T-helper 1 cell treated with Interleukin-12 subunit alpha and Interleukin-12 subunit beta and Interleukin-4 antibody, amounts not matched to agents 30 ng/mL and 1 ng/mL, for 36 hours (primary cell): Measurements from ENCODE around the gene TOM1L2. TPM values are rescaled to one million over a fixed set of nuclear protein-coding genes. Genes with fewer than 3 reads are reported as not detected.

Experiments used
- intact Hi-C: fragments of 100-400 bp; cut with micrococcal nuclease; formaldehyde crosslinking; loops from one replicate; pipeline ENCODE4 v1.15.1; 2024
- total RNA-seq: library from RNA; stranded (reverse); gene quantifications from 2 replicates; pipeline ENCODE4 v1.2.3, GENCODE V29; 2022

The TOM1L2 gene
- total RNA-seq, 1 donor from 2014 or later: 31.9 TPM

DNA sequence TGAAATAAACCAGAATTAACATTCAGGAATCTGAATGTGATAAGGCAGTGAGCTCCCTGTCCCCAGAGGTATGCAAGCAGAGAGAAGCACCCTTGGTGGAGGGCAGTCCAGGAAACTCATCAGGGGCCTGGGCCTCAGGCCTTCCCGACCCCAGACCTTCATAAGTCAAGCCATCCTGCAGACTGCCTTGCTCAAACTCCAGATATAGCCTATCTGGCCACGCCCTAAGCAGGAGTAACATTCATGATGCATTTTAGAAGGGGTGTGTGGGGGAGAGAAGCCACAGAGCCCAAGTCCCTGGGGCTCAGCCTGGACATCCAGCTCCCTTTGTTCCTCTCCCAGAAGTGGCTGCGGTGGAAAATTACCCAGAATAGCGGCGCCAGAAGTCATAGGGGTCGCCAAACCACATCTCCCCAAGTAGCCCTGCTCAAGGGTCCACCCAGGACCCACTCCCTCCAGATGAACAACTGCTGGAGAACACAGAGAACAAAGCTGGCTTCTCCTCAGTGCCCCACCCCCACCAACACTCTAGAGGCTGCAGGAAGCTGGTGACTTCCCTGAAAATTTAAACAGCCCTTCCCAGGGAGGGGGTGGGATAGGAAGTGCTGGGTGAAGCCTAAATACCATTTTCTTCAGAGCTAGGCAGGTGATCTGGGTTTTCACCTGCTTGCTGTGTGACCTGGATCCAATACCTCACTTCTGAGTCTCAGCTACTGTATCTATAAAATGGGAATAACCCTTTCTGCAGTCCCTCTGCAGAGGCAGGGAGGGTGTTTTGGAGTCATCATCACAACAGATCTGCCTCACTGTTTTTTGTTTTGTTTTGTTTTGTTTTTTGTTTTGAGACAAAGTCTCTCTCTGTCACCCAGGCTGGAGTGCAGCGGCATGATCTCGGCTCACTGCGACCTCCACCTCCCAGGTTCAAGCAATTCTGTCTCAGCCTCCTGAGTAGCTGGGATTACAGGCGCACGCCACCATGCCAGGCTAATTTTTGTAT lies 133.9 kb downstream of the TOM1L2 start:
- intact Hi-C loops: loop anchor here (1.0 to 10.0 kb wide), 6 partner anchors 45 to 553 kb away; partner anchors contain the start of genes ALKBH5, COPS3, DRC3 and PEMT

DNA sequence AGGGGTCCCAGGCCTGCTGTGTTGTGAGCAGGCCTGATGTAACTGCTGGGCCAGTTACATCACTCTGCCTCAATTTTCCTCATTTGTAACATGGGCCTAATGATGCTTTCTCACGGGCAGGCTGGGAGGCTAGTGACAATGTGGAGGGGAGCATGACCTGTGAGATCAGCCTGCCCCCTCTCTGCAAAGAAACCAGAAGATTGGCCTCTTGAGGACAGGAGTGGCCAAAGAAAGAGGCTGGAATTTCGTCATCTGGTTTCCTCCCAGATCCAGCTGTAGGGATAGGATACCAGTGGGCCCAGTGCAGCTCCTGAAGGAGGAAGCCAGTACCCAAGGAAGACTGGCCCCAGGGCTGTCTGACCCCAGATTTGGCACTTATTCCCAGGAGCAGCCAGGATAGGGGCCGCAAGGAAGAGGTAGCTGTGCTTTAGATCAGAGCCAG lies 134.8 kb downstream of the TOM1L2 start:
- intact Hi-C loops: loop anchor here (1.0 to 10.0 kb wide), 6 partner anchors 45 to 553 kb away; partner anchors contain the start of genes ALKBH5, COPS3, DRC3 and PEMT

DNA sequence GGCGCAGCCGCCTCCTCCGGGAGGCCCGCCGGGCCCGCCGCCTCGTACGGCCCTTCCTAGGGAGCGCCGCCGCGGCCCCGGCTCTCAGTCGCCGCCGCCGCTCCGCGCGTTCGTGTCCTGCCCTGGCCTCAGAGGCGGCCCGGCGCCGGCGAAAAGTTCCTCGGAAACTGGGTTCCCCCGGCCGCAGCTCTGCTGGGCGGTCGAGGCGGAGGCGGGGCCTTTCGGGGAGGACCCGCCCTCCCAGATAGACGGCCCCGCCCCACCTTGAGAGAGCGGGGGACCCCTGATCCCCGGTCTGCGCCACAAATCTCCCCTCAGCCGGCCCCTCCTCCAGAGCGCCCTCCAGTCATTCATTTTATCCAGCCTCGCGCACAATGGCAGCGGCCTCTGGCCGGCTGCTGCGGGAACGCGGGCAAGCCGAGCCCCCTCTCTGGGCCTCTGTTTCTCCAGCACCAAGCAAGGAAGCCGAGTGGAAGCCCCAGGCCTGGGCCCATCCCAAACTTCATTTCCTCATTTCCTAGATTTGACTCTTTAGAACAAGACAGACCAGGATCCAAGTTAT lies 135.3 kb downstream of the TOM1L2 start, which contains the start of gene SREBF1:
Gene SREBF1, minus strand, starts transcription at position 169 of the 562 bp plus-strand sequence. CDS start 169 bp downstream, outside the sequence.
- intact Hi-C loops: loop anchor here (1.0 to 10.0 kb wide), 9 partner anchors 12 to 552 kb away; partner anchors contain the start of genes ALKBH5, COPS3, DRC3 and PEMT

DNA sequence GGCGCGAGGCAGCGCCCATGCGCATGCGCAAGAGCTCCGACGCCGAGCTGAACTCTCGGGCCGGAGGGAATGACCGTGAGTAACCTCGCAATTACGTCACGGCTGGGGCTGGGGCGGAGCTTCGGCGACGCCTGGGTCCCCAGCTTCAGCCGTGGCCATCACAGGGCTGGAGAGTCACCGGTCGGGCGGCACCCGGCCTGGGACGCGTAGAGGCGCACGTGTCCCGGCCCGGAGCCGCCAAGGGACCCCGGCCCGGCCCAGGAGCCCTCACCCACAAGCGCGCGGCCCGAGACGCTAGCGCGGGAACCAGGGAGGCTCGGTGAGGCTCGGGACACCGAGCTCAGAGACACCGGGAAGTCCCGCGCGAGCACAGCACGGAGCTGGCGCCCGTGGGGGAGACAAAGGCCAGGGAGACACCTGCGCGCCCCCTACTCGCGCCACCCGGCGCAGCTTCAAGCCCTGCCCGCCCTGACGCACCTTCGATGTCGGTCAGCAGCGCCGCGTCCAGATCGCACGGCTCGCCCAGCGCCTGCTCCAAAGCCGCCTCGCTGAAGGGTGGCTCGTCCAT lies 135.9 kb downstream of the TOM1L2 start:
- intact Hi-C loops: loop anchor here (1.0 to 10.0 kb wide), 8 partner anchors 13 to 552 kb away; partner anchors contain the start of genes ALKBH5, COPS3, PEMT and RAI1

DNA sequence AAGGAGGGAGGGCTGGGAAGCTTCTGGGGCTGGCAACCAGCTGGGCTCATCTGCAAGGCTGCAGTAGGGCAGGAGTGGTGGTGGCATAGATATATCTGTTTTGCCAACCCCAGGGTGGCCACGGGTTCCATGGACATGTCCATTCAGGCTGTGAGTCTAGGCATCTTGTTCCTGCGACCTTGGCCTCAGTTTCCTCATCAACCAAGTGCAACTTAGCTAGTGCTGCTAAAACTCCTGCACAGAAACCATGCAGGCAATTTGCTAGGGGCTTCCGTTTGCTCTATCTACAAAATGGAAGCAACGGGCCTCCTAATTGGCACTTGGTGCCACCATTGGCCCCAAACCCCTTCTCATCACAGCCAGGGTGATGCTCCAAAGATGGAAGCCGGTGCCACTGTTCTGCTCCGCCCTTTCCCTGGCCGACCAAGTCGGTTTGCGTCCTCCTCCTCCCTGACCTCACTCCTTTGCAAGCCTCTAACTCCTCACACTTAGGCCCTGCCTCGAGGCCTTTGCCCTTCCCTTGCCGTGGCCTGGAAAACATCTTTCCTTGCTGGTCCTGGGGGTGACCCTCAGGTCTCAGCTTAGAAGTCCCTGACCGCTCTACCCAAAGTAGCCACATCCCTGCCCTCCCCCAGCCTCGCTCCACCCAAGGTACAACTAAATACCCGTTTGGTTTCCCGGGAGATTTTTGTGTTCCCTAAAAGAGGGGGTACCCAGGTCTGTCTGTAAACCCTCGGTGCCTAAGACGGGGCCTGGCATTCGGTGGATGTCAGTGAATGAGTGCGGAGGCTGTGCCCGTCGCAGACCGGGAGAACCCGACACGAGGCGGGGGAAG lies 136.6 kb downstream of the TOM1L2 start:
- intact Hi-C loops: loop anchor here (1.0 to 10.0 kb wide), 8 partner anchors 12 to 551 kb away; partner anchors contain the start of genes ALKBH5, COPS3, PEMT and RAI1

DNA sequence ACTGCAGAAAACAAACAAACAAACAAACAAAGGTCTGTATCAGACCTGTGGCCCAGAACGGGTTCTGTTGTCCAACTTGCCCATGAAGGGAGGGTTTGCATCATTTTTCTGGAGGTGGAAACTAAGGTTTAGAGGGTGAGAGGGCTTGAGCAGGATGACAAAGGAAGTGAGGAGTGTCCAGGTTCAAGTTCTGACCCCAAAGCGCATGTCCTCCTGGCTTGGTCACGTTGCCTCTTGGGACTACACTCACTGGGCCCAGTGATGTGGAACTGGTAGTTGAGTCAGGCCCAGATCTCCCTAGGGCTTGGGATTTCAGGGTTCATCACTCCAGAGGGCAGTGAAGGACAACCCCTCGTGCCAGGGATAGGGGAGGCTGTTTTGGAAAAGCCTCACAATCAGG lies 137.2 kb downstream of the TOM1L2 start:
- intact Hi-C loops: loop anchor here (5.0 to 10.0 kb wide), 4 partner anchors 153 to 550 kb away; partner anchors contain the start of genes ALKBH5, COPS3, PEMT and RAI1

DNA sequence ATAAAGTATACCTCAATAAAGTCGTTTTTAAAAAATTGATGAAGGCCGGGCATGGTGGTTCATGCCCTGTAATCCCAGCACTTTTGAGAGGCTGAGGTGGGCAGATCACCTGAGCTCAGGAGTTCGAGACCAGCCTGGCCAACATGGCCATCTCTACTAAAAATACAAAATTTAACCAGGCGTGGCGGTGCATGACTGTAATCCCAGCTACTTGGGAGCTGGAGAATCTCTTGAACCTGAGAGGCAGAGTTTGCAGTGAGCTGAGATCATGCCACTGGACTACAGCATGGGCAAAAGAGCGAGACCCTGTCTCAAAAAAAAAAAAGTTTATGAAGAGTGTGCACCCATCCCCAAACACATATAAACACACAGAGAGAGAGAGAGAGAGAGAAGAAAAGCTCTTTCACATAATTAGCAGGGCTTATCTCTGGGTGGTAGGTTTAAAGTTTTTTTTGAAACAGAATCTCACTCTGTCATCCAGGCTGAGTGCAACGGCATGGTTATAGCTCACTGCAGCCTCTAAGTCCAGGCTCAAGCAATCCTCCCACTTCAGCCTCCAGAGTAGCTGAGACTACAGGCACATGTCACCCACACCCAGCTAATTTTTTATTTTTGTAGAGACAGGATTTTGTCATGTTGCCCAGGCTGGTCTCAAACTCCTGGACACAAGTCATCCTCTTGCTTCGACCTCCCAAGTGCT lies 138.4 kb downstream of the TOM1L2 start:
- intact Hi-C loops: loop anchor here (10.0 kb wide), 1 partner anchor 549 kb away; the partner anchor contains the start of gene COPS3

DNA sequence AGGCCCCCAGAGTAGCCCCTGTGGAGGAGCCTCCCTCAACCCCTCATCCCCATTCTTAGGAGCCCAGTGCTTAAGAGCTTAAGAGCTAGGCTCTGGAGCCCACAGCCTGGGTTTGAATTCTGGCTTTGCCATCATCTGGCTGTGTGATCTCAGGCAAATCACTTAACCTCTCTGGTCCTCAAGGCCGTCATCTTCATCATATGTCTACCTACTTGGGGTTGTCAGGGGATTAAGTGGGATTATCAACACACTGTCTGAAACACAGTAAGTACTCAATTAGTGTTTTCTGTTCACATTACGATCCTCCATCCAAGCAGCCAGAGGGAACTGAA lies 140.2 kb downstream of the TOM1L2 start:
- intact Hi-C loops: loop anchor here (10.0 kb wide), 1 partner anchor 547 kb away; the partner anchor contains the start of gene COPS3

DNA sequence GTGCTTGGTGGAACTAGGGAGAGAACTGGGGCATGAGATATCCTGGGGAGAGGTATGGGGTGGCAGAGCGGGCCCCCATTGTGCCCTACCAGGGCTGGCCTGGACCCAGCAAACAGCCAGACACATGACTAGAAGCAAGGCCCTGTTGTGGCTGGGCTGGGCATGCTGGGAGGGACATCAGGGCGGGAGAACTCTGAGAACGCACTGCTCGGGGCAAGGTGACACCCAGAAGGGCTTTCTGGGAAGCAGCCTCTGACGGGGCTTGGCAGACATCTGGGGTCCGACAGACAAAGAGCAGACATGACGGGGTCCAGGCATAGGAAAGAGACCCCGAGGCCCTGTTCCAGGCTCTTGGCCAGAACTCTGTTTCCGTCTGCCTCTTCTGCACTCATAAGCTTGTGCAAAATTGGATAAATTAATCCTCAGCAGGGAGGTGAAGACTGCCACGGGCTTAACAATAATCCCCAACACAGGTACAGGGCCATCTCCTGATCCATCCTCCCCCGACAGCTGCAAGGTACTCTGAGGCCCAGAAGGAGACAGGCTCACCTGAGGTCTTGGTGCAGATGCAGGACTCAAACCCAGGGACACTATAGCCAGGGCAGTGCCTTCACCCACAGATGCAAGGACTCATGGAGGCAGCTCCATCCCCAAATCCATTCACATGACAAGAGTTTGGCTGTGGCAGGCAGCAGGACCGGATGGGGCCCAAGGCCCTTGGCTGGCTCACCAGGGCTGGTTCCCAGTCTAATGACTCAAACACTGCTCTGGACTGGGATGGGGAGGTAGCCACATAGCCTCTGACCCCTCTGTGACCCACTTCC lies 140.8 kb downstream of the TOM1L2 start:
- intact Hi-C loops: loop anchor here (10.0 kb wide), 1 partner anchor 547 kb away; the partner anchor contains the start of gene COPS3

DNA sequence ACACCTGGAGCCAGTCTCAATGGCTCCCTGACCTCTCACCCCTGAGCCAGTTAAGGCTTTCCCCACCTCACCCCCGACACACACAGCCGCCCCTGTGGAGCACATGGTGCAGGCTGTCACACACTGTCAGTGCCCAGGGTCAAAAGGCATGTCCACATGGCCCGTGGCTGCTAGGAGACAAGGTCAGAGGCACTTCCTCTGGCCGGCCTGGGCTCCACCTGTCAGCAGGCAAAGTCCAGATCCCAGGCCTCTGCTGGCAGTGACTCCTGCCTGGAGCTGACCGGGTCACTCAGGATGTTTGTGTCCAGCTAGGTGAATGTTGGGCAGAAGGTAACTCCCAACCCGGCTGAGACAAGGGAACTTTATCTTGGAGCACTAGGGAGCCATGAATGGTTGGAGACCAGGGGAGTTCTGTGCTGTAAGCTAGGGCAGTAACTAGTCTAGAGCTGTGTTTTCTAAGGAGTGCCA lies 141.4 kb downstream of the TOM1L2 start:
- intact Hi-C loops: loop anchor here (10.0 kb wide), 1 partner anchor 546 kb away; the partner anchor contains the start of gene COPS3

DNA sequence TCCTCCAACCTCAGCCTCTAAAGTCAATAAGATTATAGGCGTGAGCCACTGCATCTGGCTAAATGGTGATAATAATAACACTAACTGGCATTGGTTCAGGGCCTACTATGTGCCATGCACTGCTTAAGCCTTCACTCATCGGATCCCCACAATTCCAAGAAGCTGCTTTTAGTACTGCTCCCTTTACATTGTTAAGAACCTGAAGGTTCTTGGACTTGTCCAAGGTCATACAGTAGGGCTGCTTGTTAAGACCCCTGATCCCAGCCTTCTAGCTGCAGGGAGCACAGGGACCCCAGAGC lies 142.0 kb downstream of the TOM1L2 start:
- intact Hi-C loops: loop anchor here (10.0 kb wide), 1 partner anchor 545 kb away; the partner anchor contains the start of gene COPS3

DNA sequence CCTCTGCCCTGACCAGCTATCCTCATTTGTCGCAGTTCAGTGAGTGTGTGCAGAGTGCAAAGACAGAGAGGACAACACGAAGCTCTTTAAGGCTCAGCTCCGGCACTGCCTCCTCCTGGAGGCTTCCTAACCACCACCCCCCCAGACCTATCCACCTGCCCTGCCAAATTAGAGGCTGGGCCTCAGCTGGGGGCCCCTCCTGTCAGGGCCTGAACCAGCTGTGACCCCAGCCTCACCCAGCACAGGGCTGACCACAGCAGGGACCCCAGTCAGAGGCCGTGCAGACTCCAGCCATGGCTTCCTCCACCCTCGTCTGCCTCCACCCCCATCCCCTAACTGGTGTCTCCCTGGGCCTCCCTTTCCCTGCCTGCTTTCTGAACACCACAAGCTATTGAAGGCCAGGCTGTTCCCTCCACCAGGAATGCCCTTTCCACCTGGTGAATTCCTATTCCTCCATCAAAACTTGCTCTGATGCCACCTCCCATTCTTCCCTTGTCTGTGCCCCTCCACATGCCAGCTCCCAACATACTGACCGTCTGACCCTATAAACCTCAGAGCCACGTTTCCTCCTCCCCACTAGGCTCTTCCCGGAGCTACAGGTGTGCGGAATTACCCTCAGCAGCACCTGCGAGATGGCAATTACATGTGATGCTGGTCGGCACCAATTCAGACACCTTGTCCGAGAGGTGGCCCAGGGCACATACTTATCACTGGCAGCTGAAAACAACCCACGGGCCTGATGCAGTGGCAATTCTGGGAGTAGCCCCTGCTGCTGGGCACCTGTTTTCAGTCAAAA lies 144.2 kb downstream of the TOM1L2 start:
- intact Hi-C loops: no loop called here

DNA sequence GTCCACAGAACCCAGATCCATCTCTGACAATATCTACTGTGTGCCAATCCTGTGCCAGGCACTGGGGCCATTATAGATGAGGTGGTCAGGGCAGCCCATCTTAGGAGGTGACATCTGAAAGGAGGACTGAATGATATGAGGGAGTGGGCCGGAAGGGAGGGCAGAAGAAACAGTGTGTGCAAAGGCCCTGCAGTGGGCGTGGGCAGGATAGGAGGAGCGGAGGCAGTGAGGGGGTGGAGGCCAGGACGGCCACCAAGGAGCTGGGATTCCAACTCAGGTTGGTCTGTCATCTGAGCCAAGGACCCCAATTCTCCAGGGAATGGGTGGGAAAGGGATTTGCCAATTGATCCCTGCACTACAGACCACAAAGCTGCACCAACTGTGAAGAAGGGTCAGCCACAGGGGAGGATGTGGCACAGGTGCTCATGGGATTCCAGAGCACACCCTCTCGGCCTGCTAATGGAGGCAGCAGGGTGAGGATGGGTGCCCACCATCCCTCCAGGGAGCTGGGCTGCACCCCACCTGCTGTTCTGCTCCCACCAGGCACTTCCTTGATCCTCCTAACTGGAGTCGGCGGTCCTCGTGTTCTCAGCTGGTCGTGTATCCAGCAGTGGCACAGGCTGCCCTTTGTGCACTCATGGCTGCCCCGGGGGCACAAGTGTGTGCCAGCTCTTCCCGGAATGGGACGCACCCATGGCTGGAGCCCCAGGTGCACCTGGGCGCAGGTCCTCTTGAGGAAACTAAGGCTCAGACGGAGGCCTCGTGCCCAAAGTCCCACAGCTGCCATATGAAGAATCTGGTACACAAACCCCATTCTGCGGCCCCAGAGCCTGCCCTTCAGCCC lies 145.0 kb downstream of the TOM1L2 start:
- intact Hi-C loops: no loop called here

DNA sequence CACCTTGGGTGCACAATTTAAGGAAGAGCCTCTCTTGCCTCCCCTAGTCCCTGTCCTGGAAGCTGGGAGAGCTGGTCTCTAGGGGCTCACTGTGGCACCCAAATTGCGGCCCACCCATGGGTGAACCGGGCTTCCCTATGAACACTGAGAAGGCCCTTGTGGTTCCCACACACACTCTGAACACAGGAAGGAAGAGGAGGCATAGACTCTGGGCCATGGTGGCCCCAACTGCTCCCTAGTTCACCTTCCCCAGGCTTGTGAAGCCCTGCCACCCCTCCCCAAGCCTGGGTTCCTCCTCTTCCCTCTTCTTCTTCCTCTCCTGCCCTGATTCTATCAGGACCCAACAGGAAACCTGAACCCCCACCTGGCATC lies 145.9 kb downstream of the TOM1L2 start:
- intact Hi-C loops: no loop called here

DNA sequence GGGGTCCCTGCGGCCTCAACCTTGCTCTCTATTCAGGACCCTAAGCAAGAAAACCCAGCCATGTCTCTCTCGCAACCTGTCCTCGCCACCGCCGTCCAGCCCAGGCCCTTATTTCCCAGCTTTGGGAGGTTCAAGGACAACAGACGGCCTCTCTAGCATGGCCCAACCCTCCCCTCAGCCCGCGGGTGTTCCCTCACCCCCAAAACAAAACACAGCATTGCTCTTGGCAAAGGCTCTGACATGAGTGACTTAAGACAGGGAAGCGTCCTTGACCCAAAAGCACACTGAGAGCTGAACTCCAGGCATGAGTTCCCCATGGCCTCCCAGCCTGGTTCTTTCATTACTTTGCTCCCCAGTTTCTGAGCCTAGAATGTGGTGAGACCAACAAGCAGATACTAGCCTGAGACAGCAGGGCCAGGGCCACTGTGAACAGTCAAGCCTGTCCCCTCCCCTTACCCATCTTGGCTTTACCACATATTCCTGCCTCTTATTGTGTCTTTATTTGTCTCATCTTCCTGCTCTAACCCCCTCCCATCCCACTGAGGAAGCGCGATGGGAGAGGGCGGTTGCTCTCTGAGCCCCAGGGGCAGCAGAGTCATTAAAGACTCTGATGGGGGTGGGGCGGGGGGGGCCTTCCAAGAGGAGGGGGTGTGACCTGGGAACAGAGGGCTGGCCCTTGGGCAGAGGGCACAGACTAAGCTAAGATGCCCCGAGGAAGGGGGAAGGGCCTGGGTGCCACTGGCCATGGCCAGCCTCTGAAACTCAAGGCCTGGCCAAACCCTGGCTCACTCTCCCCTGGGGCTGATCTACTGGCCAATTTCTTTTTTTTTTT lies 147.2 kb downstream of the TOM1L2 start:
- intact Hi-C loops: loop anchor here (1.0 to 5.0 kb wide), 2 partner anchors 24 to 43 kb away; no protein-coding TSS in a partner anchor
